ENCODE data around the gene LIN52.

LIN52 gene

DNA sequence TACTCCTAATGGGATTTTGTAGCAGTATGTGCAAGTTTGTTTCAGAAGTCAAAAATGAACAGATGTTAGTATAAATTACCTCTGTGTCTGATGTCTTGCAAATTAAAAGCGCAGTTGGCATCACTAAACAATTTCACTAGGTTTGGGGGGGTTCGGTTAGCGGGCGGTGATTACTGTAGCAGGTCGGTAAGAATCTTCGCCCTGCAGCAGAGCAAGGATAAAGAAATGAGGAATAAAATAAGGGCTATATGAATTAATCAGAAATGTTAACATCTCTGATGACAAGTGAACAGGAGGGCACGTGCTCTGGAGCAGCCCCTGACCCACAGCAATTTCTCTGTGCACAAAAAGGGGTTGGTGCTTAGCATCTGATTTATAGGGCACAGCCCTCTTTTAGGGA is 110.9 kb downstream of the LIN52 start:
- DNase-seq: no peak

DNA sequence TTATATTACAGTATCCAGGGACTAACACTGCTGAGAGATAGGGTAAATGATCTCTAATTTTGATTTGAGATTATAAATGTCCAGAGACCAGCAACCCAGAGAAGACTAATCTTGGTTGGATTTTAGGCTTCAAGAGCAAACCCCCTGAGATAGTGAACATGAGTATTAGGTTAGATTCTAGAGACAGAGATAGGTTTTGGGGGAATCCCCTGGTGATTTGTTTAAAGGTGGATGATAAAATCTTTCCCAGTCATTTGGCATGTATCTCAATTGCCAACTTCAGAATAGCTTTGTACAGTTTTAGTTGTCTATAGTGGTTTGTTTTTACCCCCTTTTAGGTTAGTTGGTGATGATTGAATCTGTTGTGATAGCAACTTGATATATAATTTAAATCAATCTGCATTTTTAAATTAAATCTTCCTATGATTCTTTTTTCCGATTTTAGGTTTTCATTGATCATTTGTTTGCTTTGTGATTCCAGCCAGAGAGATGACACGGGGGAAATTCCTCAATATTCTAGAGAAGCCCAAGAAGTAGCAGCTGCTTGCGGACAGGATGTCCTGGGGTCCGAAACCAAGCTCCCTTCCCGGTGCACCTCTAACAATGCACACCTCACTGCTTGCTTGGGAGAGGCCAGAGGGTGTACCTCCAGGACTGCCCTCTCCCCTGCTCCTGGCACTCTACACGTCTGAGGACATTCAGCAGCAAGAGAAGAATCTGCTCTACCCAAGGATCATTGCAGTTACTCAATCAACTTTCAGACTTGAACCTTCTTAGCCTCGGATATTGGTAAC is 113.9 kb downstream of the LIN52 start:
- no peak for DNase-seq

DNA sequence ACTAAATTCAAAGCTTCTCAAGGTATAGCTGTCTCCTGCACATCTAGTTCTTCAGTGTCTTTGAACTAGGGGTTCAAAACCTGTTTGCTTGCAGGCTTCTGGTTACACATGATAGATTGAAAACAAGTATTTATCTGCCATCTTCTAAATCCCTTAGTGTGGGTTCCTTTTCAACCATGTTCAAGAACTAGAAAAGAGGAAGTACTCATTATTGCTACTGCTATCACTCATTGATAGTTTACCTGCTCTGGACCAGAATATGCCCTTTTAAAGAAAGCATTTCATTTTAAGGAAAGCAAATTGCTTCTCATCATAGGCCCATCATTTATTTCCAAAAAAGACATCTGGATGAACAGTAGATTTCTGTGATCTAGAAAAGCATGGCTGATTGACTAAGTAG is 117.4 kb downstream of the LIN52 start:
- DNase-seq: no peak

DNA sequence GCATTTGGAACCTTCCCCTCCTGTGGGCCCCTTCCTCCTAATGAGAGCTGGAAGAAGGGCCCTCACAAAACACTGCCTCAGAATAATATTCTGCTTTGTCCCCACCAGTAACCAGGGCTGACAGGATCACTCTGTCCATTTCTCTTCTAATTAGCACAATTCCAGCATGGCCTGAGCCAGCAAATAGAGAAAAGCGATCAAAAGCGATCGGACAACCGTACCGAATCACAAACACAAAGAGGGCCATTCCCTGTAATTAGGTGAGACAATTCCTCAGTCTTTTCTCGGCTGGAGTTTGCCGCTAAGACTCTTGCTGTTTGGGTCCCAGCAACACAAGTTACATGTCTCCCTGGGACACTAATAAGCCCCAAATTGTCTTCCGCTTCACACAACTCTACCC is 118.9 kb downstream of the LIN52 start:
- DNase-seq: no peak

DNA sequence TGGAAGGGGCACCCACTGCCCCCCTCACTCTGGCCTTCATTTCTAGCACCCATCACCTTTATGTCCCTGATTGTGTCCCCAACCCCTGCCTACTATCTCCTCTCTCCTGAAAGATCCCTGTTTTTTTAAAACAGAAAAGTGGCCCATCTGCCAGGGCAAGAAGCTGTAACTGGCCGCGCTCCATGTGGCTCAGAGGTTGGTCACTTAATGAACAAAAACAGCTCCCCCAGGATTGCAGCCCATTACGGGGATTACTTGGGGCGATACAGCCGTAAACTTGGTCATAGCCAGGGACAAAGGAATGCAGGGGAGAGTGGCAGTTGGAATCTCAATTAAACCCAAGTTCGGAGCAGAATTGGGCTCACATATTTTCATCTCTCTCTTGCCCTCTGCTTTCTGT is 119.7 kb downstream of the LIN52 start:
- DNase-seq: no peak

DNA sequence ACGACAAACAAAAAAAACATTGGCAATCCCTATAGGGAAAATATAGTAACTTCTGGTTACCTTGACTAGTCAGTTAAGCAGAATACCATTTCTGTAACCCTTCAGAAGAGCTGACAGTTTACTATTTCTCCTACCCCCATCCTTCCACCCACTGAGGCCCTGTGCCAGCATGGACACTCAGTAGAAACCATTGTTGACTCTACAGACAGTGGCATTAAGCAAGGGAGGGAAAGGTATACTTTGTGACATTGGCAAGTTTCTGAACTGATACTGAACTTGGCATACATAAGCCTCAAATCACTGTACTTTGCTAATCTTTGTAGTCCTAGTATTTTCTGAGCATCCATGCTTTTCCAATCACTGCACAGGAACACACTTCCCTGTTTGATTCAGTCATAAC is 121.1 kb downstream of the LIN52 start:
- DNase-seq: no peak

DNA sequence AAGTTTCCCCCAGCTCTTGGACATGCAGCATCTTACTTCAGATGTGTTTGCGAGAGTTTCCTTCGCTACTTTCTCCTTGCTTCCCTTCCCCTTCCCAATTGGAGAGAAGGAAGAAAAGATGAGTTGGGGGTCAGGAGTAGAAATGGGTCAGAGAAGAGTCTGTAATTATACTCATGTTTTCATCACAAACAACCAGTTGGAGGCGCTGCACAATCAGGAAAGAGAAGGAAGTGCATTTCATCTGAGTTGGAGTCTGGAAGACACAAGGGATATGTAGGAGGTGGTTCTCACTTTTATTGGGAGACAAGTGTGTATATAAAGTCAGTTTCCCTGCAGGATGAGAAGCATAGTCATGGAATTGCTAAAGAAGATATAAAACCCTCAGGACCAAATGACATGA is 123.2 kb downstream of the LIN52 start:
- DNase-seq: no peak

DNA sequence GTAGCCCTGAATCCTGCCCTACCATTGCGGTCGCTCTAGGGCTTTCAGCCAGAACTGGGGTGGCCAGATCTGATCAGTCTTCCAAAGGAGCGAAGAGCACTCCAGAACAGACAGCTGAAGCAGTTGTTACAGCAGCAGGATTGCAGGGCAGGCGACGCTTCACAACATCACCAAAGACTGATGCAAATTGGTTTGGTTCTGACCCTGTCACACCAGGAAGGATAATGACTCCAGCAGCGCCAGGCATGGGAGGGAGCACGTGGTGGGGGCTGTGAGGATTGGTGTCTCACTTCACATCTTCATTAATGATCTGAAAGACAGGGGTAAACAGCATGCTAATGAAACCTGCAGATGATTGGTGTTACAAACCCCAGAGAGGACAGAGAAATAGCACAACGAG is 123.9 kb downstream of the LIN52 start:
- DNase-seq: no peak

DNA sequence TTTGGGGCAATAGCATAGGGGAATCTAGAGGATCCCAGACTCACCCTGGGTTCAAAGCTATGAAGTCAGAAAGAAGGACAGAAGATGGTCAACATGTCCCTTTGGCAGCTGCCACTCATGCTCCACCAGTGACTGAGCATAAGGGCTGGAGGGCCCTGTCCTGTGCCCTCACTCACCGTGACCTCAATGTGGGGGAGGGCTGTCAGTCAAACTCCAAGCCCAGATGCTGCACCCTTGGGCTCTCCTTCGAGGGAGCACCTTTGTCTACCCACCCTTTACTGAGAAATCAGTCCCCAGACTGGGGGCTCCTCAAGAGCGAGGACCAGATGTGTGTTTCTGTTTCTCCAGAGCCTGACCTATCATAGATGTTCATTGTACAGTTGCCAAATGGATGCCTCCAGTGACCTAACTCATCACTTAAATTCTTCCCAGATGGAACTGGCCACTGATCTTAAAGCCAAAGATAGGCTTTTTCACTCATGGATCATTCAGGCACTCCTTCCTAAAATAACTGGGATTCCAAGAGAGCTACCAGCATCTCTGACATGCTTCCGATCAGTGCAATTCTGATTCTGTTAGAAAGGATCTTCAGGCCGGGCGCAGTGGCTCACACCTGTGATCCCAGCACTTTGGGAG is 127.3 kb downstream of the LIN52 start:
- DNase-seq: no peak

DNA sequence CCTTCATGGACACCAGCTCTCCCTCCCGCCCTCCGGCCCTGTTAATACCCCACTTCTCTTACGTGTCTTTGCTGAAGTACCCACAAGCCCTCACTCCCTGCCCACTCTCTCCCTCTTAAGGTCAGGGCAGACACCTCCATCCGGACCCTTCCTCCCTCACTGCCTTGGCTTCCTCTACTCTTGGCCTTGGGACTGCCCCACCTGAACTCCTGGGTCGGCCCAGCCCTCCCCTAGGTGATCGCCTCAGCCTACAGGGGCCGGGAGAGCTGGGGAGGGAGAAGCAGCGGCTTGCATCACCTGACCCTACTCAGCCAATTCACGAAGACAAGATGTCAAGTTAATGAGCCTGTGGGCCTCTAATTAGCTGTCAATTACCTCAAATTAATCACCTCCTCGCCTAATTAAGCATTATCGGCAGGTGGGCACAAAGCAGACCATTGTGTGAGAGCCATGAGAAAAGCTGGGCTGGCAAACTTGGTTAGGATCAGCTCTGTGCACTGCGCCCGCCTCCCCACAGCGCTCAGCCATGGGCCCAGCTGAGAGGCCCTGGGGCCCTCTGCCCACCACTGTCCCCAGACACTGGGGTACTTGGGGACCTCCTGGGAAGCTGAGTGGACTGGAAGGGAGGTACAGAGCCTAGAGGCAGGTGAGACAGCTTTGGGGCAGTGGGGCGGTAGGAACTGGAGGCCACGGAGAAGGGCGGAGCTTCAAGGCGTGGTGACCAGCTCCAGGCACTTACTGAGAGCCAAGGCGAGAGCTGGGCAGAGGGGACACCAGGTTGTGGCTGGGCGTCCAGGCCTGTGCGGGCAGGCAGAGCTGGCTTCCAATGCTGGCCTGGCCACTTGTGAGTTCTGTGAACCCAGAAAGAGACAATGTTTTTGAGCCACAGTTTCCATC is 129.4 kb downstream of the LIN52 start:
- DNase-seq: no peak

DNA sequence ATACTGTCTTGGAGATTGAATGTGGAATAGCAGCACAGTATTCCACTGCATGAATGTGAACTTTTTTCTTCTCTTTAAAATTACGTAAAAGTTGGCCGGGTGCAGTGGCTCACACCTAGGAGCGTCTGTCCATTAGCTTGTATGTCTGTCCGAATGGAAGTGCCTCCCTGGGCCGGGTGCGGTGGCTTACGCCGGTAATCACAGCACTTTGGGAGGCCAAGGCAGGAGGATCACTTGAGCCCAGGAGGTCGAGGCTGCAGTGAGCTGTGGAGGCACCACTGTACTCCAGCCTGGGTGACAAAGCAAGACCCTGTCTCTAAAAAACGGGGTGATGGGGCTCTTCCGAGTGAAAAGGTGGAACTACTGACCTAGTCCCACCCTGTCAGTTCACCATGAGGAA is 131.9 kb downstream of the LIN52 start:
- DNase-seq: no peak

DNA sequence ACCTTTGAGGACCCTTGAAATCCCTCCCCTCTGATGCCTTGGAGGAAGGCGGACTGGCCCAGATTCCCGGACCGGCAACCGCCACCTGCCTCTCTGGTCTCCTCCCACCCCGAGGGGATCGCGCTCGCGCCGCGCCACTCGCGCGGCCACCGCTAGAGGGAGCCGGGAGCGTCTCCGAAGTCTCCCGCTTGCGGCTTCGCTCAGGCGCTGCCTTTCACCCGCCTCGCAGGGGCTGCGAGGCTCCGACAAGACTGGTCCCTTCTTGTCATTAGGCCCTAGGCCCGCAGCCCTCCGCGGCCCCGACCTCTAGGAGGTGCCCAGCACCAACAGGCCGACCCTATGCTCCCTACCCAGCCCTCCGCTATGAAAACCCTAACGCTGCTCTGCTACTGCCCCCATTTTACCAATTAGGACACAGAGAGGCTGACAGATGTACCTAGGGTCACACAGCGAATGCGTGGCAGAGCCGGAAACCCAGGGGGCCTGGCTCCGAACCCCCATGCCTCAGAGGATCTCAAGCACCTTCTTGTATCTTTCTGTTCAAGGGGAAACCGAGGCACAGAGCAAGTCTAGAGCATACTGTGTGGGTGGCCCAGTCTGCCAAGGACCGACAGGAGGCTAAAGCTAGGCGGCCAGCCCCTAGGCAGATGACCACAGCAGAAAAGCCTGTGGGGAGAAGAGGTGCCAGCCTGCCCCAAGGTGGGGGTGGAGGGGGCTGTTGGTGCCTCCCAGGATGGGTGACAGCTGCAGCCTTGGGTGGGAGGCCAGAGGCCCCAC is 133.1 kb downstream of the LIN52 start:
- DNase-seq: peak; percentile 54

DNA sequence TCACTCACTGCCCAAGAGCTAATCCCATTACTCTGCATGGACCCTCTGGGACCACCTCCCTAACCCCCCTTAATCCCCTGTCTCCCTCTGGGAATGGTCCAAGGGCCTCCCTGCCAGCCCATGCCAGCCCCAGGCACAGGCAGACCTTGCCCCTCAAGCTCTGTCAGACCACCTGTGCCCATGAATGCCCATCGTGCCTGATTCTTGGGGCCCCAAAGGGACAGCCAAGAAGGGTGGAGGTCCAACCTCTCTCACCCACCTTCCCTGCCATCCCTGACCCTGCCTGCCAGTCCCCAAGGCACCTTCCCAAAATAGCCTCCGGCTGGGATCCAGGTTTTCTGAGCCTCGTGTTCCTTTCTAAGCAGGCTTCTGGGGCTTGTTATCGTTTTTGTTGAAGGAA is 133.7 kb downstream of the LIN52 start:
- DNase-seq: no peak

DNA sequence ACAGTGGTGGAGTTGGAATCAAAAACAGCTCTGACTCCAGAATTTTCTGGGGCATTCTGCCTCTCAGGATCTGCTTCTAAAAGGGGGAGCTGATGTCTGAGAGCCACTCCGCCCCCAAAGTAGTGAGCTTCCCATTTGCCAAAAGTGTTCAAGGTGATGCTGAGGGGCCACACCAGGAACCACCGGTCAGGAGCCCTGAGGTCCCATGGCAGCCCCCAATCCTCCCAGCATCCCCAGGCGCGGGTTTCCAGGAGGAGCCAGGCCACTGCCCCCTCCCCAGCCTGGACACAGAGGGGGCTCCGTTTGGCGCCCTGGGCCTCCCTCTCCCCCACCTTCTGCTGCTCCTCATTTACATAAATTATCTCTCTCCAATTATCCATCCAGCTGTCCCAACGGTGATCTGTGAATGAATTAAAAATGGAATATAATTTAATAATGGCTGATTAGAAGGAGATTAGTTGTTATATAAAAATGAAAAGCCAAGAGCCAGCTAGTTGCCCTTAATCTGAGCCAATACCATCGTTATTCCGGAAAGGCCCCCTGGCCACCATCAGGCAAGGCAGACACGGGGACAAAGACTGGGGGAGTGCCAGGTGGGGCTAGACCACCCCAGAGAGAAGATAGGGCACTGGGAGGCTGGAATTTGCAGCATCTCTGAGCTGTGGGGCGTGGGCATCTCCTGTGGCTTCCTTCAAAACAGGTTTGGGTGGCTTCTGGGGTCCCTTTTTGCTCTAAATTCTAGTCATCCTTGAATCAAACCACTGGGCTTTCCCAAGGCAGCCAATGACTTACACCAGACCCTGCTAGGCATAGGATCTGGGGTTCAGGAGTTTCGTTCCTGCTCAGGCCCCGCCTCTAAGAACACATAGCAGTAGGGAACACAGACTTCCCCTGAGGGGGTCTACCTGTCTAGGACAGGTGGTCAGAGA is 134.8 kb downstream of the LIN52 start:
- DNase-seq: no peak

DNA sequence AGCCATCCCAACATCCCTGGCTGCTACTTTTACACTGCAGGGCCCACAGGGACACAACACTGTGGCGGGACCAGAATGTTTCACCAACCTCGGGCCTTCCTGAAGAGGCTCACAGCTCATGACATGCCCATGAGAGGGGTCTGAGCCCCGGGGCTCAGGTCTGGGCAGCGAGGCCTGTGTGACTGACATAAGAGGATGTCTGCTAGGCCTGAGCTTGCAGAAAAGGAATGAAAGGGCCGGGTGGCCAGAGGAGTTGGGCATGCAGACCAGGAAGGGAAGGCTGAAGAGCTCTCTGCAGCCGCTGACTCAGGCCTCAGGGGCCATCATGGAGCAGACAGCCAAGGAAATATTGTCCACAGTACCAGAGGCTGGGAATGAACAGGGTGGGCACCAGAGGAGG is 136.2 kb downstream of the LIN52 start:
- DNase-seq: no peak

DNA sequence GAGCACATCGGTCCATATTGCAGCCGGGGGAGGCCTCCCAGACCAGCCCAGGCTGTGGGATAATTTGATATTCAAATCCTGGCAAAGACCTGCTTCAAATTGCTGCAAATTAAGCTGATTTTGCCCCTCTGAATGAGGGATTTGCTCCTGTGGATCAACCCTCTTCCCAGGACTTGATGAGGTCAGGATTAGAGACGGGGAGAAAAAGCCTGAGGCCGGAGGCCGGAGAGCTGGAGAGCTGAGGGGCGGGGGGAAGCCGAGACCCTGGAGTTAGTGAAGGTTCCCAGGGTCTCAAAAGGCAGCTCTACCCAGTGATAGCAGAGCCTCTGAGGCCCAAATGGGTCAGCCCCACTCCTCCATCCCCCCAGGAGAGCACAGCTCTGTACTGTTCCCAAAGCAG is 137.0 kb downstream of the LIN52 start:
- no peak for DNase-seq

DNA sequence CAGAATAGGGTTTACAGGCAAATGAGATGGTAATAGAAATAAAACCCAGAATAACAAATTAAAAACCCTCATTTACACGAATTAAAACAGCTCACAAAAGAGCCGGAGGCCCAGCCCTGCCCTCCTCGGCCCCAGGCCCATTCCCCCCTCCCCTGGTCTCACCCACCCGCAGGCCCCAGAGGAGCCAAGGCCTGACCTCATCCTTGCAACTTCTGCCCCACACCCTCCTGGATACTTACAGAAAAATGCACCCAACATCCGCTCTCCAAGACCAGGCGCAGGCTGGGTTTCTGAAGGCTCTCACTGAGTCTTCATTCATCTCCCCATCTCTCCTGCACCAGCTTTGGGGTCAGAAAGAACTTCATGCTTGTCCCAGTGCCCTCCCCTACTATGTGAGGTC is 138.3 kb downstream of the LIN52 start:
- DNase-seq: no peak

DNA sequence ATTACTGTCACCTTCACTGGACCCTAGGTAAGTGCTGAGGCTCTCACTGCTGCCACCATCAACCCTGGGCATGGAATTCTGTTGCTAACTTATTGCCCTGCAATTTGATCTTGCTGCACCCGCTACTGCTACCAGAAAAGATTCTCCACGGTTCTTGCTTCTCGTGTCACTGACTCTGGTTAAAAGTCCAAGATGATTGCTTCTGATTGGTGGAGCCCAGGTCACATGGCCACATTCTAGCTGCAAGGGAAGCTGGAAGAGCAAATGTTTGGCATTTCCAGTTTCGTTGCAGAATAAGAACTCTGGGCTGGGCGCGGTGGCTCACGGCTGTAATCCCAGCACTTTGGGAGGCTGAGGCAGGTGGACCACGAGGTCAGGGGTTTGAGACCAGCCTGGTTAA is 147.0 kb downstream of the LIN52 start:
- DNase-seq: no peak

DNA sequence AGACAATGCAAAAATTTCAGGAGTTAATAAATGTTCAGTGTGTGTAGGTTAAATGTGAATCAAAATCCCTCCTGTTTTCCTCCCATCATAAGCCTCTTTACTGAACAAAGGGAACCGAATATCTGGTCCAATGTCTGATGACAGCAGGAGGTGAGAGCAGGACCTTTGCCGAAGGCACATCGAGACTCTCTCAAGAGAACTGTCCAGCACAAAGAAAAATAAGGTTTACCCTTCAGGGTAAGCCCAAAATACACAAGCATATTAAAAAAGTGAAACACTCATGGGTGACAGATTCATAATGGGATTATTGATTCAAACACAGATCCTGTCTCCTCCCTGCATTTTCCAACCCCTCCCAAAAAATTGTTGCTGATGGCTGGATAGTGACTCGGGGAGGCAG is 150.3 kb downstream of the LIN52 start:
- DNase-seq: no peak

DNA sequence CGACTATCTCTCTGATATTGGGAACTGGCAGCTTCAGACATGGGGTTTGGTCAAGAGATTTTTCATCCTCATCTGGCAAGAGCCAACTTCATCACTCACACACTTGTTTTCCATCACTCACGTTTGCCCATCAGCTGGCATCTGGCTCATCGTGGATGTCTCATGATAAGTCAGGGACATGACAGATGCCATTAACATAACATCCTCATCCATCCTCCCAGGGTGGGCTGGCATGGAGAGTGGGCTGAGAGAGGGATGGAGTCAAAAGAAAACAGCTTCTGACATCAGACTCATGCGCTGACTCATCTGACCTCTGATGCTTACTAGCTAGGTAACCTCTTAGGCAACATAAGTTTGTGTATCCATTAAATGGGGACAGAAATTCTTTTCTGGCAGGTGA is 152.7 kb downstream of the LIN52 start:
- DNase-seq: no peak

DNA sequence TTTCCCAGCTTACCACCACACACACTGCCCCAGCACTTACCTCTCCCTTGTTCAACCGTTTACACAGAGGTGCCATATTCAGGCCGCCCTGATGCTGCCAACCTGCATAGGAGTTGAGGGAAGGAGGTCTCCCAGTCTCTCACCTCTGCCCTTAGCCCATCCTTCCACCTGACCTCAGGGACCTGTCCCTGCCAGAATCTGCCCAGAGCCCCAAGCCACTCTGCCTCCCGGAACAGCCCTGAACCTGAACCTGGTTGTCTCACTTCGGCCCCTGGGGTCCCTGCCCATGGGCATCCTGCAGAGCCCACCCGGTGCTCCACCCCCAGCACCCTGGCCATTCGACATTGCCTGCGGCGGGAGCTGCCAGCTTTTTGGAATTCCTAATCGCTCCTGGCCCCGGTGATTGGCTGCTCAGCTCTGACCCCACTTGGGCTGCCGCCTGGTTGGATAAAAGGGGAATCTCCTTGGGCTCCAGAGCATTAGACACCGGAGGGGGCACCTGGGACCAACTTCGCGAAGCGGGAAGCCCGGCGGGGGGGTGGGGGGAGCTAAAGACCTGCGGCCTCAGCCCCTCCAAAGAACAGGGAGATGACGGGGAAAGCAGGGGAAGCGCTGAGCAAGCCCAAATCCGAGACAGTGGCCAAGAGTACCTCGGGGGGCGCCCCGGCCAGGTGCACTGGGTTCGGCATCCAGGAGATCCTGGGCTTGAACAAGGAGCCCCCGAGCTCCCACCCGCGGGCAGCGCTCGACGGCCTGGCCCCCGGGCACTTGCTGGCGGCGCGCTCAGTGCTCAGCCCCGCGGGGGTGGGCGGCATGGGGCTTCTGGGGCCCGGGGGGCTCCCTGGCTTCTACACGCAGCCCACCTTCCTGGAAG is 154.5 kb downstream of the LIN52 start, which contains the start of gene VSX2:
VSX2 (plus strand) TSS at position 476 of the 874 bp plus-strand sequence; CDS start at position 589, 113 bp downstream.
- no peak for DNase-seq
